ENCODE results near the gene DLG4. TPM values are rescaled to one million over a fixed set of nuclear protein-coding genes. Genes with fewer than 3 reads are reported as not detected.

Gene DLG4
- total RNA-seq, 3 donors from 2014 or later (not counting 1 experiment from before 2014, with no cell fraction given) = 6.7 to 11.2 (median 8.6) TPM

DNA sequence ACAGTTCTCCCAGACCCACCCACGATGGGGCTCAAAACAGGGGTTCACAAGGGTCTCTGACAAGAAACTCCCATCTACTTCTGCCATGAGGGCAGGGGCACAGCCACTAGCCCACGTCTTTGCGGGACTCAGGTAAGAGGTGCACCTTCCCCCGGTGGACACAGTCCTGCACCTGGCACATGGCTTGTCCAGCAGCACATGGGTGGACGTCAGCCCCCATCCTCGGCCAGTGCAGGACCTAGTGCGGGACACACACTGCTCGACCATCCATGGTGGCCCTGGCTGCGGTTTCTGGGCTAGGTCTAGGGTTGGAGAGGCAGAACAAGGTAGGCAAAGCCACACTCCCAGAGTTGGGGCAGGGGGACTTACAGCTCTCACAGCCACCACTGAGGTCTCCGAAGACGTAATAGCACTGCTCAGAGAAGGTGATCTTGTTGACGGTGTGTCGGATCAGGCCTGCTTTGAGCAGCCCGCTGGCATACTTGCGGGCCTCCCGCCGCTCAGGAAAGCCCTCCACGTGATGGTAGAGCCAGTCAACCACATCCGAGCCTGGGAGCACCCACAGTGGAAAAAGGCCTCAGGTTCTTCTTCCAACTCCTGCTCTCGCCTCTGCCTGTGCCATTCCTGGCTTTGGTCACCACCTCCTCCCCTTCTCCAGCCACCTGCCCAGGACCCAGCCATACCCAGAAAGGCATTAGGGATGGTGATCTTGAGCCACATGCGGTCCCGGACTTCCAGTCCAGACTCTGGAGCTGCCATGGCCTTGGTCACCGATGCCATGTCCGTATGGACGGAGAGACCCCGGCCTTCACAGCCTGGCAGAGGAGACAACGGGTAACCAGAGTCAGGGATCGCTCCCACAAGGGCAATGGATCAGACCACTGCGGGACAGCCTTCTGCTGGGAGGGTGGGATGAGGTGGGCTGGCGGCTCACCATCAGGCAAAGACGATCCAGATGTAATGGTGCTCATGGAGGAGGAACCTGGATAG is 7.4 kb upstream of the DLG4 start:
- WGBS (ENCODE audit: insufficient coverage) = 97% methylated on average over 31 of the region's 31 CpGs
- TF ChIP-seq, protein P1, sequence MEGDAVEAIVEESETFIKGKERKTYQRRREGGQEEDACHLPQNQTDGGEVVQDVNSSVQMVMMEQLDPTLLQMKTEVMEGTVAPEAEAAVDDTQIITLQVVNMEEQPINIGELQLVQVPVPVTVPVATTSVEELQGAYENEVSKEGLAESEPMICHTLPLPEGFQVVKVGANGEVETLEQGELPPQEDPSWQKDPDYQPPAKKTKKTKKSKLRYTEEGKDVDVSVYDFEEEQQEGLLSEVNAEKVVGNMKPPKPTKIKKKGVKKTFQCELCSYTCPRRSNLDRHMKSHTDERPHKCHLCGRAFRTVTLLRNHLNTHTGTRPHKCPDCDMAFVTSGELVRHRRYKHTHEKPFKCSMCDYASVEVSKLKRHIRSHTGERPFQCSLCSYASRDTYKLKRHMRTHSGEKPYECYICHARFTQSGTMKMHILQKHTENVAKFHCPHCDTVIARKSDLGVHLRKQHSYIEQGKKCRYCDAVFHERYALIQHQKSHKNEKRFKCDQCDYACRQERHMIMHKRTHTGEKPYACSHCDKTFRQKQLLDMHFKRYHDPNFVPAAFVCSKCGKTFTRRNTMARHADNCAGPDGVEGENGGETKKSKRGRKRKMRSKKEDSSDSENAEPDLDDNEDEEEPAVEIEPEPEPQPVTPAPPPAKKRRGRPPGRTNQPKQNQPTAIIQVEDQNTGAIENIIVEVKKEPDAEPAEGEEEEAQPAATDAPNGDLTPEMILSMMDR (IDR thresholded peaks at IDR 0.05) = no peak
- ATAC-seq (no peak), DNase-seq (no peak)
- Histone ChIP-seq H3K4me1 (ENCODE audit: control insufficient read depth, insufficient read depth, low read length) (peaks cover 4% of the 10 kb centered on the region), H3K36me3 (ENCODE audit: control insufficient read depth, insufficient read depth, low read length) (peaks cover 74% of the 10 kb centered on the region), H3K4me3 (ENCODE audit: low read length) (no peak overlapping the region), H3K27ac (ENCODE audit: low read length) (no peak overlapping the region), H3K9me3 (ENCODE audit: control insufficient read depth, insufficient read depth, low read length) (no peaks in the 10 kb centered on the region), H3K27me3 (ENCODE audit: control insufficient read depth, insufficient read depth, low read length) (no peaks in the 10 kb centered on the region)
- no peaks in the 10 kb centered on the region for H3K9me3 Mint-ChIP-seq
- no peaks in the 10 kb centered on the region for H3K36me3 Mint-ChIP-seq
- no peak overlapping the region for H3K4me3 Mint-ChIP-seq
- intact Hi-C loops (cut with micrococcal nuclease) = no loop called here
- H3K27ac Mint-ChIP-seq = no peak overlapping the region
- H3K27me3 Mint-ChIP-seq (ENCODE audit: low read depth in 2 of 2) = no peaks in the 10 kb centered on the region
- peaks cover 2 to 14% of the 10 kb centered on the region in 2 donors for H3K4me1 Mint-ChIP-seq

DNA sequence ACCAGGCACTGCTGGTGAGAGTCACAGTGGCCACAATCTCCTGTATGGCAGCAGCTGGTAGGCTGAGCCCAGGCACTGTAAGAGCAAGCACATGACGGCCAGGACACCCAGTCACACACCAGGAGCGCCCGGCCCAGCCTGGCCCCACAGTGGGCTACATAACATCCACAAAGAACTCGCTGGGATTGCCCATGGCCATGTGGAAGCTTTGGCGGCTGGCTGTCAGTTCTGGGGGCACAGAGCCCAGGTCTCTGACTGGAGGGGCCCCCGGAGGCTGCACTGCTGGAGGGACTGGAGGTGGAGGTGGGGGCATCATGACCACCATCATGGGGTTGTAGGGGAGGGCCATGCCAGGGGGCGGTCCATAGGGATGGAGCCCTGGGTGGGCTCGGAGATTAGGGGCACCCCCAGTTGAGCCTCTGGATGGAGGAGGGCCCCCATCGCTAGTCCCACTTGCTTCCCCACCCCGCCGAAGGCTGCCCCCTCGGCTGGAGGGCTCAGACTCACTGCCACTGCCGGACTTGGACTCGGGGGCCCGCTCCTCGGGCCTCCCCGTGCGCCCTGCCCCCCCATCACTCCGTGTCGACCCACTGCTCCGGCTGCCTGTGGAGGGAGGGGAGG is 6.2 kb upstream of the DLG4 start:
- 97% methylated on average over 18 of the region's 21 CpGs for WGBS (ENCODE audit: insufficient coverage)
- H3K27me3 Mint-ChIP-seq (ENCODE audit: low read depth in 2 of 2) = no peaks in the 10 kb centered on the region

DNA sequence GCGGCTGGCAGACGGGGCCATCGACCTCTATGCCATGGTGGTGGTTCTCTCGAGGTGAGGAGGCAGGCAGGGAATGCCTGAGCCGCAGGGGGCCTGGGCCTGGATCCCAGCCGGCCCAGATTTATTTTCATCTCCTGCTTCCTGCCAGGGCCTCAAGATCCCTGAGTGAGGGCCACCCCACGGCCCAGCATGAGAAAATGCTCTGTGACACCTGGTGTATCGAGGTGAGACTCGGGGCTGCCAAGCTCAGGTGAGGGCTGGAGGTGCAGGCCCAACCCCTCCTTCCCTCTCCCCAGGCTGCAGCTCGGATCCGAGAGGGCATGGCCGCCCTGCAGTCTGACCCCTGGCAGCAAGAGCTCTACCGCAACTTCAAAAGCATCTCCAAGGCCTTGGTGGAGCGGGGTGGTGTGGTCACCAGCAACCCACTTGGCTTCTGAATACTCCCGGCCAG is 5.0 kb upstream of the DLG4 start:
- Mint-ChIP-seq H3K4me1 (peaks cover 14 to 18% of the 10 kb centered on the region in 2 donors), H3K4me3 (no peak overlapping the region), H3K36me3 (no peaks in the 10 kb centered on the region), H3K9me3 (no peaks in the 10 kb centered on the region), H3K27me3 (ENCODE audit: low read depth in 2 of 2) (no peaks in the 10 kb centered on the region), H3K27ac (no peak overlapping the region)
- ATAC-seq (no peak), DNase-seq (no peak)
- intact Hi-C loops (cut with micrococcal nuclease) = no loop called here
- H3K4me3 ChIP-seq (ENCODE audit: low read length) = no peak overlapping the region
- no peaks in the 10 kb centered on the region for H3K9me3 ChIP-seq (ENCODE audit: control insufficient read depth, insufficient read depth, low read length)
- TF ChIP-seq, protein P1 (IDR thresholded peaks at IDR 0.05) = no peak
- WGBS (ENCODE audit: insufficient coverage) = 93% methylated on average over 15 of the region's 15 CpGs
- peaks cover 13% of the 10 kb centered on the region for H3K4me1 ChIP-seq (ENCODE audit: control insufficient read depth, insufficient read depth, low read length)
- peaks cover 69% of the 10 kb centered on the region for H3K36me3 ChIP-seq (ENCODE audit: control insufficient read depth, insufficient read depth, low read length)
- no peak overlapping the region for H3K27ac ChIP-seq (ENCODE audit: low read length)
- no peaks in the 10 kb centered on the region for H3K27me3 ChIP-seq (ENCODE audit: control insufficient read depth, insufficient read depth, low read length)

More for the DNA sequence above, 6.2 kb upstream of the DLG4 start:
- Histone ChIP-seq H3K27ac (ENCODE audit: low read length) (no peak overlapping the region), H3K27me3 (ENCODE audit: control insufficient read depth, insufficient read depth, low read length) (no peaks in the 10 kb centered on the region), H3K4me3 (ENCODE audit: low read length) (no peak overlapping the region), H3K36me3 (ENCODE audit: control insufficient read depth, insufficient read depth, low read length) (peaks cover 75% of the 10 kb centered on the region), H3K4me1 (ENCODE audit: control insufficient read depth, insufficient read depth, low read length) (peaks cover 5% of the 10 kb centered on the region), H3K9me3 (ENCODE audit: control insufficient read depth, insufficient read depth, low read length) (no peaks in the 10 kb centered on the region)
- no peak for DNase-seq
- no peak for ATAC-seq
- Mint-ChIP-seq H3K4me1 (peaks cover 4 to 15% of the 10 kb centered on the region in 2 donors), H3K9me3 (no peaks in the 10 kb centered on the region), H3K36me3 (no peaks in the 10 kb centered on the region), H3K27ac (no peak overlapping the region), H3K4me3 (no peak overlapping the region)
- intact Hi-C loops (cut with micrococcal nuclease) = no loop called here
- TF ChIP-seq, protein P1 (IDR thresholded peaks at IDR 0.05) = no peak

Data from natural killer cell (primary cell).